Neural progenitor cell (in vitro differentiated cells): ENCODE results near the gene ANGPTL7.

ENCODE experiments used
- CTCF ChIP-seq: fragments of 200-600 bp; sonication (generic); IDR thresholded peaks from 2 replicates; pipeline ENCODE4 v1.5.1; 2017; ENCODE audit warnings: antibody characterized with exemption, mild to moderate bottlenecking
- EZH2 ChIP-seq: fragments of 200-600 bp; sonication (generic); IDR thresholded peaks from 2 replicates; pipeline ENCODE4 v1.6.1; 2017; ENCODE audit warnings: antibody characterized with exemption, mild to moderate bottlenecking, moderate library complexity
- EZH2phosphoT487 ChIP-seq: fragments of 200-600 bp; sonication (generic); IDR thresholded peaks from 2 replicates; pipeline ENCODE4 v1.6.1; 2017; ENCODE audit warnings: antibody characterized with exemption

DNA sequence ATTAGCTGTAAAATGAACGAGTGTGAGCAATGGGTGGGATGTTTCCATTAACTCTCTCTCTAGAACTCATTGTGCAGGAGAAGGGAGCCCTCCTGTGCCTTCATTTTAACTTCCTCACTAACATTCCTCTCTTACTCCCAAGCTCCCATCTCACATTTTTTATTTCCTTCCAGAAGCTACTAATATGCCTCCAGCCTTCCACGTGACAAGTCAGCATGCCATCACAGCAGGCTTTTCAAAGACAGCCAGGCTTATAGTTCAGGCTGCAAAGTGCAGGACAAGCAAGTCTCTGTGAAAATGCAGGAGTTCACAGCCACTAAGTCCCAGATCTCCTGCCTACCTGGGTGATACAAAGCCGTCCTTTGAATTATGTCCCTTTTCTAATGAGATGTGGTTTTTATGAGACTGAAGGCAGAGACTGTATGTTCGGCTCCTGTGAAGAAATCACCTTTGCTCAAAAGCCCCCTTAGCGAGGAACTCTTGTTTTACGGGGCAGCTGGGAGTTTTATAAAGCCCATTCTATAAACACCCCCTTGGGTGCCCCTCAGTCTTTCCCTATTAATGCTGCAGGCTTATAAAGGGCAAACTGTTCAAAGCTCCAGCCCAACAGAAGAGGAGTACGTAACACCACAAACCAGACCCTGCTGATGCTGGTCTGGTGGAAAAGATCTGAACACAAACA lies 14.8 kb upstream of the ANGPTL7 start:
- TF ChIP-seq CTCF (no peak), EZH2 (no peak), EZH2phosphoT487 (no peak)
